Stimulated activated CD8-positive, alpha-beta memory T cell treated with anti-CD3 and anti-CD28 coated beads, Interleukin-15, amount 100 ng/mL, for 24 hours (primary cell): Measurements from ENCODE around the gene EXOC3.
A peak's percentile ranks its signal among the peaks of the same experiment; 100 is the strongest.

Experiments
- DNase-seq: peaks from one replicate; pipeline ENCODE4 v3.0.0-alpha.2; 2020; ENCODE audit warnings: low read depth

Gene EXOC3

DNA sequence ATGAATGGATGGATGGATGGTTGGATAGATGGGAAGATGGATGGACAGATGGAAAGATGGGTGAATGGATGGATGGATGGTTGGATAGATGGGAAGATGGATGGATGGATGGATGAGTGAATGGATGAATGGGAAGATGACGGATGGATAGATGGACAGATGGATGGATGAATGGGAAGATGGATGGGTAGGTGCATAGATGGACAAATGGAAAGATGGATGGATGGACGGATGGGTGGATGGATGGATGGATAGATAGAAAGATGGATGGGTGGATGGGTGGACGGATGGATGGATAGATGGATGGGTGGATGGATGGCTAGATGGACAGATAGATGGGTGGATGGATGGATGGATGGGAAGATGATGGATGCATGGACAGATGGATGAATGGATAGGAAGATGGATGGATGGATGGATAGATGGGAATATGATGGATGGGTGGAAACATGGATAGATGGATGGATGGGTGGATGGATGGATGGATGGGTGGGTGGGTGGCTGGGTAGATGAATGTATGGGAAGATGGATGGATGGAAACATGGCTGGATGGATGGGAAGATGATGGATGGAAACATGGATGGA is 16.5 kb upstream of the EXOC3 start:
- DNase-seq = no peak

DNA sequence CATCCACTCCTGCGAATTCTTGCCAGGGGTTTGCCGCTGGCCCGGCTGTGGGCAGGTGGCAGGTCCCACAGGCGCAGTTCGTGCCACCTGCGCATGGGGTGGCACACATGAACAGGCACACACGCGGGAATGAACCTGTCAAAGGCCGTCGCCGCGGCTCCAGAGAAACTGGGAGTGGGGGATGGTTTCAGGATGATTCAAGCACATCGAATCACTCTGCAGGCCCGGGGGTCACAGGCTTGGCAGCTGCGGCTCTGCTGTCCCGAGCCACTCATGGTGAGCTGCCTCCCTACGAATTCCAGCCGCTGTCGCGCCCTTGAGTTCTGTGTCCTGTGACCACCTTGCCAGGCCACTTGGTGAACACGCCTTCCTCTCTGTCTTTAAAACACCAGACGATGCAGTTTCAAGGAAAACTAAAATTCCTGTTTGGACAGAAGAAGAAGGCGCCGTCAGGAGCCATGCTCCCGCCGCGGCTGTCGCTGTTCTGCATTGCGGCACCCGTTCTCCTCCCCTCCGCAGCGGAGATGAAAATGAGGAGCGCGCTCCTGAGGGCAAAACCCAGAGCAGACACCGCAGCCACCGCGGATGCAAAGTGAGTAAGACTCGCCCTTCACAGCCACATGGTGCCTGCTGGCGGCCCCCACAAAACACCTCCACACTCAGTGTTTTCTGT is 15.4 kb upstream of the EXOC3 start:
- no peak for DNase-seq

DNA sequence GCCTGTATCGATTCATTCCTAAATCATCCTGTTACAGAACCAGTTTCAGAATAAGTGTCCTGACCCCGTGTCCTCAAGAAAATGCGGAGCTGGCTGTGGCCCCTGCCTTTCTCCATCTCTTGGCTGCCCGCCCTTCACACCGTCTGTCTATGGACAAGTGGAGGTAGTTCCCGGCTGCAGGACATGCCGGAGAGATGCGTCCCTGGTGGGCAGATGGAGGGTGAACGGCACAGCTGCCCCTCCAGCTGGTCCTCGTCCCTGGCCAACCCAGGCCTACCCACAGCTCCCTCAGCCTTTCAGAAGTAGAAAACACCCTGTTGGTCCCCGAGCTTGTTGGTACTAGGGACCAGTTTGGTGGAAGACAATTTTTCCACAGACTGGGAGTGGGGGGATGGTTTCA is 14.8 kb upstream of the EXOC3 start:
- no peak for DNase-seq

DNA sequence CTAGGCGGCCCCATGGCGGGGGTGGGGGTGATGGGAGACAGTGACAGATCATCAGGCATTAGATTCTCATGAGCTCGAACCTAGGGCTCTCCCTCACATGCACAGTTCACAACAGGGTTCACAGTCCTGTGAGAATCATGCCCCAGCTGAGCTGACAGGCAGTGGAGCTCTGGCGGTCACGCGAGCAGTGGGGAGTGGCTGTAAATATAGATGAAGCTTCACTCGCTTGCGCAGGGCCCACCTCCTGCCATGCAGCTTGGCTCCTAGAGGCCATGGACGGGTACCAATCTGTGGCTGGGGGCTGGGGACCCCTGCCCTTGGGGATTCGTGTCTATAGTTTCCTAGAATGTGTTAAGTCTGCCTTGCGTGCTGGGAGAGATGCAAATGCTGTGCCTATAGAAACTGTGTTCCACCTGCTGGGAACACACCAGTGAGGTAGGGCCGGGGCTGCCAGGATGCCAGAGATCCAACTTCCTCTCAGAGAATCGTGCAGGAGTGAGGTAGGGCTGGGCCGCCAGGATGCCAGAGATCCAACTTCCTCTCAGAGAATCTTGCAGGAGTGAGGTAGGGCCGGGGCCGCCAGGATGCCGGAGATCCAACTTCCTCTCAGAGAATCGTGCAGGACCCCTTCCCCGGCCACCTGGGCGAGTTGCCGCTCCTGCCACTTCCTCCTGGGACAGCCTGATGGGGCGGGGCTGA is 14.1 kb upstream of the EXOC3 start:
- DNase-seq = no peak

DNA sequence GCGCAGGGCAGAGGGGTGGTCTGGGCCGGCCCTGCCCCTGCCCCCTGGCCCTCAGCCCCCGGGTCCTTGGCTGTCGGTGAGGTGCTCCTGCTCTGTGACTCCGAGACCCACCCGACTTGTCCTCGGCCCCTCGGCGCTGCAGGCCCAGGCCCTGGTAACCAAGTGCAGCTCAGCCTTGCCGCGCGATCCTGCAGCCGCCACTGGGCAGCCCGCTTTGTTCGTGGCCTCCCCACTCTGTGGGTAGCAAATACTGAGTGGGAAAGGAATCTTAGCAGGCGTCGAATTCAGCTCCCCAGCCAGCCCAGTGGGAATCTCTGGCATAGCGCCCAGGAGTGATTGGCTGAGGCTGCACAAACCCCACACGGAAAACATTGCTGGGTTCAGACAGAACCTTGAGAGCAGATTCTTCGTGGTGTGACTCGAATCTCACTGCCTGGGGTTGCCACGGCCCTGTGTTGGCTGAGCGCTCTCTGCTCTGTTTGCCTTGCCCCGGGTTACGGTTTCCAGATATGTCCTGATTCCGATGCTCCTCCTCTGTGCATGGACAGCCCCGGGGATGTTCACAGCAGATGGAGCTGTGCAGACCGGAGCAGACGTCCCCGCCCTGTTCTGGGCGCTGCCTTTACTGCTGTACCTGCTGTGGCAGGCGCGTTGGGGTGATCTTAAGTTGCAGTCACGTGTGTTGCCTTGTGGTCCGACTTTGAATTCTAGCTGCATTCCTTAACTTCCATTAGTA is 13.4 kb upstream of the EXOC3 start:
- no peak for DNase-seq

DNA sequence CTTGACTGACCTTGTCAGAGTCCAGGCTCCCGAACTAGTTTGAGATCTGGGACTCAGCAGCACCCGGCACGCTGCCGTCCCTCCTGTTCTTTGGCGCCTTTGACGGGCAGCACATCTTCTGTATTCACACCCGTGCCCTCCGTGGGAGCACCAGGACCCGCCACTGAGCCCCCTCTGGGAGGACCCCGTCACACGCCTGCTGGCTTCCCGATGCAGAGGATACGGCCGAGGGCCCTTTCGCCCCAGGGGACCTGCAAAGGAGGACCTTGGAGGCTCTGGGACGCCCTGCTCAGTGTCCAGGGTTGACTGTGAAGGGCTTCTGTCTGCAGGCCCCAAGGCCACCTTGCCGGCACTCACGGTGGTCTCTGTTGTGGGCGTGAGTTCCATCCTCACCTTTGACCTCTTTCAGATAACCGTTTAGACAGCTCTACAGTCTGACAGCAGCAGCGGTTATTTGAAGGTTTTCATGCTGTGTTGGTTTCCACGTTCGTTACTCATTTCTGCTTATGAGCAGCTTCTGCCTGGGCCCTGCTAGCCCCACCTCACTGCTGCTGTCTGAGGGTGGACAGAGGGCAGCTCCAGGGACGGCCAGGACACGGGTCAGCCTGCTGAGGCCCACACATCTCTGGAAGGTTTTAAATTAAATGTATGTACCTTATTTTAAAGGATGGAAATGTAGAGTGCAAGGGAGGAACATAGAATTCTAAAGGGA is 12.6 kb upstream of the EXOC3 start:
- DNase-seq = no peak

DNA sequence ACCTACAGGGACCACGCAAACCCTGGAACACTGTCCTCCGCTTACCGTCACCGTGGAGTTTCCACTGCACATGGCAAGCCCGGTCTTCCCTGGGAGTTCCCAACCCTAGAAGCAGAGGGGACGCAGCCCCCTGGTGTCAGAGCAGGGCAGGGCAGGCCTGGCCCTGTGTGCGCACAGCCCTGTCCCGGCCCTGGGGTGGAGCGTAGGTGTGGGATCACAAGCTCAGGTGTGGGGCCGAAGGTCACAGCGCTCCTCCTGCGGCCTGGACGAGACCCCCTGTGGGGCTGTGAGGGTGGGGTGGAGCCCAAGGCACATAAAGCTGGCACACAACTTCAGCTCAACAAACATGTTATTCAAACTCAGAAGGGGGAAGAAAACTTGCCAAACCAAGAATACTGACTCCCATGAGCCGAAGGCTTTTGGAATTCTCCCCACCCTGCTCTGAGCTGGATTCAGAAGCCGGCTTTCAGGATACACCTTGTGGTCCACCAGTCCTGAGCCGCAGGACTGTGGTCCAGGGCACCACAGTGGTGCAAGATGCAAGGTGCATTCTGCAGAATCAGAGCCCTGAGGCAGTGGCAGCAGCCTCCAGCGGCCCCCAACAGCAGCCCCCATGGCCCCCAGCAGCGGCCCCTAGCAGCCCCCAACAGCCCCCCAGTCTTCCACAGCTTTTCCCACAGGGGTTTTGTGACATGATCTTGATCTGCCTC is 11.8 kb upstream of the EXOC3 start:
- DNase-seq = peak; percentile 29

DNA sequence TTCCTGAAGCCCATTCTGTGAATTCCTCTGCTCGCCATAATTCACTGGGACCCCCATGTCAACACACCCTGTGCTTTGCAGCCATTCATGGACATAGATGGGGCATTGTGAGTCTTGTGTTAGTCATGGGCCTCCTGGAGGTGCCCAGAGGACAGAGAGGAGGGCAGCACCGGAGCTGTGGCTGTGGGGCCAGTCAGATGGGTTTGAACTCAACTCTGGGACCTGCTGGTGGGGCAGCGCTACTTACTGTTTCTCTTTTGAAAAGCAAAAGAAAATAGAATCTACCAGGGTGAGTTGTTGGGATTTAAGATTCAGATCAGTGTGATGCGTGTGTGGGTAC is 11.3 kb upstream of the EXOC3 start:
- no peak for DNase-seq

DNA sequence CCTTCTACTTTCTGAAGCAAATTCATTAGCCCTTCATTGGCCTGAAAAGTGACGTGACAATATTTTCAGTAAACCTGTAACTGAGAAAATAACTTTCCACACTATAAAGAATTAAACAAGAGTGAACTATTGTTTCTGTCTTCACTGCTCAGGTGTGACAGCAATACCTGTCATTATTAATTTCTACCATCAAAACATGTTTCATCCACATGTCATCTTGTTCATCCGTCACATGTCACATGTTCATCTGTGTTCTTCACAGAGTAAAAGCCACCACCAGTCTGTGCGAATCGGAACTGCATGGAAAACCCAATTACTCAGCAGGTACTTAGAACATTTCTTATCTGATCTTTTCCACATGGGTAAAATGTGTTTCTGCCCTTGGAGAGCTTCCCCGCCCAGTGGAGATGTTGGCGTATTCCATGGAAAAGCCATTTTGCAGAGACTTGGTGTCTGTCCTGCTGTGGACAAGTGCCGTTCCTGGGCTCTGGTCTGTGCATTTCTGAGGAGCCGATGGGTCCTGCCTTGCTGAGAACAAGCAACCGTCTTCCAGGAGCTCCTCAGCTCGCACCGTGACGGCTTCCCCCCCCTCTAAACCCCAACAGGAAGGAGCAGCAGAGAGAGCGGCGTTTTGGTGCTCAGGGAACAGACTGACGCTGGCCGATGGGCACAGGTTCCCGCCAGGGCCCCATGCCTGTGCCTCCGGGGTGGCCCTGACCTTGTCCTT is 10.6 kb upstream of the EXOC3 start:
- DNase-seq = no peak

DNA sequence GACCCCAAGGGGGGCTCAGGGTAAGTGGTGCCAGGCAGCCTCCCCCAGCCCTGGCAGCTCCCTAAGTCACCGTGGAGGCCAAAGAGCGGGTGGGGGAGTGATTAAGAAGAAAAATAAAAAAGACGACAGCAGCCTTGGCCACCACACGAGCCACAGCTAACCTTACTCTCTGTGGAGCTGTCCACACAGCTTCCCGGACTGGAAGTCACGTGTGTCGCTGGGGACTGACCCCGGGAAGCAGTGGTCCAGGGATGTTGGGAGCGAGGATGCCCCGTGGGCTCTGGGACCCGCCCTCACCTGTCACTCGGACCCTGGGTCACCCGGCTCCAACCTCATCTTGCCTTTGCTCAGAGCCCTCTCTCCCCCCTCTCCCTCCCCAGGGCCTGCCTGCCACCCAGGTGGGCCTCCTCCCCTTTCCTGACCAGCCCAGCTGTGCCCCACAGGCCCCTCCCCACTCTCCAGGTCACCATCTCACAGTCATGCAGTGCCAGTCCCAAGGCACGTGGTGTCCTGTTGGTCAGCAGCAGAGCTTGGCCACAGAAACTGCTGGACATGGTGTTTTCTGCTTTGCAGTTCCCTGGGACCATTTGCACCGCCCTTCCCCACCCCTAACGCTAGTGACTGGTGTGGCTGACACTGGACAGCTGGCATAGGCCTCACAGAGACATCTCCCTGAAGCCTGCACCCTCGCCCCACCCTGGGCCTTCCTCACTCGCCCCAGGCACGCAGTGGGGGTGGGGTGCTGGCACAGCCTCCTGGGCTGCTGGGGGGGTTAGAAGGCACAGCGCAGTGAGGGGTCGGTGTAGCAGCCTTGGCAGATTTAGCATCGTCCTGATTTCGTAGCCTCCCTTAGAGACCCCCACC is 9.8 kb upstream of the EXOC3 start:
- no peak for DNase-seq

DNA sequence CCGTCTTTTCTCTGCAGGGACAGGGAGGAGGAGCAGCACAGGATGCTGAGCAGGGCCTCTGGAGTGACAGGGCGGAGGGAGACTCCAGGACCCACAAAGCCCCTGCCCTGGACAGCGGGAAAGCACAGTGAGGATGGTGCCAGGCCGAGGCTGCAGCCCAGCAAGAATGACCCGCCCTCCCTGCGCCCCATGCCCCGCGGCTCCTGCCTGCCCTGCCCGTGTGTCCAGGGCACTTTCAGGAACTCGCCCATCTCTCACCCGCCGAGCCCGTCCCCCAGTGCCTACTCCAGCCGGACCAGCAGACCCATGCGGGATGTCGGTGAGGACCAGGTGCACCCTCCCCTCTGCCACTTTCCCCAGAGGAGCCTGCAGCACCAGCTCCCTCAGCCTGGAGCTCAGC is 9.1 kb upstream of the EXOC3 start:
- no peak for DNase-seq

DNA sequence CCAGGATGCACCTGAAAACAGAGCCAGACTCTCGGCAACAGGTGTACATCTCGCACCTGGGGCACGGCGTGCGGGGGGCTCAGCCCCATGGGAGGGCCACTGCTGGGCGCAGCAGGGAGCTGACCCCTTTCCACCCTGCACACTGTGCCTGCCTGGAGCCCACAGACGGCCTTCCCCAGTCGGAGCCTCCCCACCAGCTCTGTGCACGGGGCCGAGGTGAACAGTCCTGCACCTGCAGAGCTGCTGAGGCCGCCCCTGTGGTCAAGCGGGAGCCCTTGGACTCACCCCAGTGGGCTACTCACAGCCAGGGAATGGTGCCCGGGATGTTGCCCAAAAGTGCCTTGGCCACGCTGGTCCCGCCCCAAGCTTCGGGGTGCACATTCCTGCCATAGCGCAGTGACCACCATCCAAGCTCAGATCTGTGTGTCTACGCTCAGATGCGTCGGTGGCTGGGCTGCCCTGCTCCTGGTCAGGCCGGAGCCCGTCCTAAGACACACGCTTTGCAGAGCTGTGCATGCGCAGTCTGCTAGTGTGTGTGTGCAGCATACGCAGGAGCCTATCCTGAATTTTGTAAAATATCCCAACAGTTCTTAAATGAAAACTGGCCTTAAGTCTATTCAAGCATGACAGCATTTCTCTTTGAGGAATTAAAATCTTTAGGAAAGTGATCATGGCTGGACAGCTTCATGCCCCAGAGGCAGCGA is 8.4 kb upstream of the EXOC3 start:
- DNase-seq = no peak

DNA sequence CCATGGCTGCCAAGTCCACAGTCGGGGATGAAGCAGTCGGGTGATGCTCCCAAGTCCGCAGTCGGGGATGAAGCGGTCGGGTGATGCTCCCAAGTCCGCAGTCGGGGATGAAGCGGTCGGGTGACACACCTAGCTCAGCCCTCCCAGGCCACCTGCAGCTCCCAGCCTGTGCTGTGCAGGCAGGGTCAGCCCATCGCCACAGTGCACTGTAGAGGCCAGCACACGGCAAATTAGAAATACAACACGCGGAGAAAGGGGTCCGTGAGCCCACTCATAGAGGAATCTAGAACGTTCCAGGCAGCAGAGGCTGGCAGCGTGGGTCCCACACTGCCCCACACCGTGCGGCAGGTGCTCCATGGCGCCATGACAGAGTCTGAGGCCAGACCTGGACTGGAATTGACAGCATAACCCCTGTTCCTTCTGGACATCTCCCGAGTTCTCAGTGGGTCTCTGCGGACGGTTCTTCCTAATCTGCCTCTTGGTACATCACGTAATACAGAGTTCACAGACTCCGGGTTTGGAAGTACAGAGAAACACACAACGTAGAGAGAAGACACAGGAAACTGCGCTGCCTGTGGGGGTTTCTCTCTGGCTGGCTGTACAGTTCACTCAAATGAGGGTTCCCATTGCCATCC is 7.7 kb upstream of the EXOC3 start:
- no peak for DNase-seq

DNA sequence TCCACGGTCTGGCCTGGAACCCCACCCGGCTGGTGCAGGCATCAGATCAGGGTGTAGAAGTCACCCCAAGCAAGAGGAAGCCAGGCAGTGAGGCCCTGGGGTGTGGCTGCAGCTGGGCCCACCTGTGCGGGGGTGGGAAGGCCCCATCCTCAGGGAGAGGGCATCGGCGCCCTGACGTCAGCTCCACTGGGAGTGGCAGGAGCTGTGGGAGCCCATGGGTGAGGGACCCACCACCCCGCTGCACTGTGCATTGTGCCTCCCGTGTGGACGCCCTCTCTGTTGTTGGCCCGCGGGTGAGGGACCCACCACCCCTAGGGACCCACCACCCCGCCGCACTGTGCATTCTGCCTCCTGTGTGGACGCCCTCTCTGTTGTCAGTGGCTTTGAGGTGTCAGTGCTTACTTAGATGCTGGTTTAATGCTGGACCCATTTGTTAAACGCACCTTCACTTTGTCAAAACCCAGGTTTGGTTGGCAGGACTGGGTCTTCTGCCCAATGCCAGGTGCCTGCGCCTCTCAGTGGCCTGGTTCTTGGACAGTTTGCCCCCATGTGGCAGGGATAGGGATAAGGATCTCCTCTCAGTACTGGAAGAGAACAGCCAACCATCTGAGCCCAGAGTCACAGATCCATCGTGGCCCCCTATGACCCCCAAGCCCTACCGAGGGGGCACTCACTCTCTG is 6.9 kb upstream of the EXOC3 start:
- no peak for DNase-seq

DNA sequence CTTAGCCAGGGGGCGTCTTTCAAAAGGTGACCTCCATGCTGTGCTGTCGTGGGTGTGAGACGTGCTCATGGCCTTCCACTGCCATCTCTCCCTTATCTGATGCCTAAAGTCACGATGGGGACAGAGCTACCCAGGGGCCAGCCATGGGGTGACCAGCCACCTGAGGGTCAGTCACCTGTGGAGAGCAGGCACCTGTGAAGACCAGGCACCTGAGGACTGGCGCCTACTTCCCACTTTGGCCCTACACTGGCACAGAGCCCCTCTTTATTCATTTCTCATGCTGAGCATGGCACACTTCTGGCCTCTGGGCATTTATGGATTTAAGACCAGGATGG is 6.4 kb upstream of the EXOC3 start:
- DNase-seq = no peak

DNA sequence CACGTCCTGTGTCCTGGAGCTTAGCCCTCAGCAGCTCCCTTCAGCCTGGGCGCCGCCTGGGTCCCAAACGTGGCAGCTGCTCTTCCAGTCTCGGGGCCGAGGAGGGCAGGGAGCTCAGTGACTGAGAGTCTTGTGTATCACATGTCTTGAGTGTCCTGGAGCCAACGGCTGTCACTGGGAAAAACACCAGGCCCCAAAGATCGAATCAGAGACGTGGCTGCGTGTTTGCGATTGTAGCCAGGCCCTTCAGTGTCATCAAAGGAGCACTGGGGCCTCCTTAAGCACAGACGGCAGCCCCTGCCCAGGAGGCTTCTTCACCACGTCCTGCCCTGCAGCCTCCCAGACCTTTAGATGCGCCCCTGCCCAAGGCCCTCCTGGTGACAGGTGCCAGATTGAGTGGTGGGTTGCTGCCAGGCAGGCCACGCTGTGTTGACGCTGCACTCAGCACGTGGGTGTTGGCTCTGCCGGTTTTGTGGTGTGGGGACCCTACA is 5.7 kb upstream of the EXOC3 start:
- no peak for DNase-seq

DNA sequence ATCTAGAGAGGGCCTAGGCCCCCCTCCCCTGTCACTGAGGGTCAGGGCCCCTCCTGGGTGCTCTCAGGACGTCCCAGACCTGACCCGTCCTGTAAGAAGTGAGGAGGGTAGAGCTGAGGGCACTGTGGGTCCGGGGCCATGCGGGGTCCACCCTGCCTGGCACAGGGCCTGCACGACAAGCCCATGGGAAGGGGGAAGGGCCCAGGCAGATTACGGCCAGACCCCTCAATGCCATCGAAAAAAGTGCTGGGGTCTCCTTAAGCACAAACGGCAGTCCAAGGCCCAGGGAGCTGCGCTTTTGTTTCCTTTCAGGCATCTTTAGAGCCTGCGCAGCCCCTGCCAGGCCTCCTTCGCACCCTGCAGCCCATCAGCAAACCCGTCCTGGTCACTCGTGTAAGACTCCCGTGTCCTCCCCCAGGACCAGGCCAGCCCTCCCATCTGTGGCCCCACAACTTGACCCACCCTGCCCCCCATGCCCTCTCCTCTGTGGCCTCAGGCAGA is 4.4 kb upstream of the EXOC3 start:
- DNase-seq = no peak

DNA sequence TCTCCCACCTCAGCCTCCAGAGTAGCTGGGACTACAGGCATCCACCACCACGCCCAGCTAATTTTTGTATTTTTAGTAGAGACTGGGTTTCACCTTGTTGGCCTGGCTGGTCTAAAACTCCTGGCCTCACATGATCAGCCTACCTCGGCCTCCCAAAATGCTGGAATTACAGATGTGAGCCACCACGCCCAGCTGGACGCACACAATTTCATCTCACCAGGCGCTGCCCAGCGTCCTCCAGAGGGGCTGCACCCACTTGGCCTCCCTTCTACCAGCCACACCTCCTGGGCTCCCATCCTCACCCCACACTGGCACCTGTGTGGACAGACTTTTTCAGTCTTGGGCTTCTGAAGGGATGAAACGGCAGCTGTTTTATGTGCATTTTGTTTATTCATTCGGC is 3.8 kb upstream of the EXOC3 start:
- no peak for DNase-seq
